ENCODE results near the gene IQSEC2.

IQSEC2 gene

GRCh38 chrX:53286171-53286570 lies 4.8 kb upstream of the IQSEC2 start:
- Histone ChIP-seq H3K4me1 (ENCODE audit: insufficient read depth, insufficient read length) (peaks cover 14% of the 10 kb centered on the region), H3K9ac (ENCODE audit: insufficient read length, low read depth) (no peak overlapping the region), H3K36me3 (ENCODE audit: insufficient read depth, insufficient read length, low read length) (no peaks in the 10 kb centered on the region), H3K27me3 (ENCODE audit: insufficient read depth, insufficient read length) (no peaks in the 10 kb centered on the region), H3K9me3 (ENCODE audit: insufficient read depth, low read length) (no peaks in the 10 kb centered on the region), H3K4me3 (ENCODE audit: insufficient read length, low read depth) (no peak overlapping the region)
- TF ChIP-seq YY1 (IDR thresholded peaks at IDR 0.05; ENCODE audit: insufficient read depth, insufficient read length): no peak
- DNase-seq (ENCODE audit: low read depth, low spot score): no peak

GRCh38 chrX:53285591-53285990 lies 4.2 kb upstream of the IQSEC2 start:
- Histone ChIP-seq H3K36me3 (ENCODE audit: insufficient read depth, insufficient read length, low read length) (no peaks in the 10 kb centered on the region), H3K9ac (ENCODE audit: insufficient read length, low read depth) (no peak overlapping the region), H3K4me1 (ENCODE audit: insufficient read depth, insufficient read length) (peaks cover 14% of the 10 kb centered on the region), H3K4me3 (ENCODE audit: insufficient read length, low read depth) (no peak overlapping the region), H3K27me3 (ENCODE audit: insufficient read depth, insufficient read length) (no peaks in the 10 kb centered on the region), H3K9me3 (ENCODE audit: insufficient read depth, low read length) (no peaks in the 10 kb centered on the region)
- TF ChIP-seq YY1 (IDR thresholded peaks at IDR 0.05; ENCODE audit: insufficient read depth, insufficient read length) (no peak), ZNF274 (IDR thresholded peaks at IDR 0.05; ENCODE audit: low read depth, low read length) (no peak), SUZ12 (IDR thresholded peaks at IDR 0.05; ENCODE audit: extremely low read depth, insufficient read depth, insufficient read length) (no peak)
- DNase-seq (ENCODE audit: low read depth, low spot score): no peak

- TF ChIP-seq YY1 (IDR thresholded peaks at IDR 0.05; ENCODE audit: insufficient read depth, insufficient read length): no peak
- no peak overlapping the region for H3K4me3 ChIP-seq (ENCODE audit: insufficient read length, low read depth)
- no peaks in the 10 kb centered on the region for H3K27me3 ChIP-seq (ENCODE audit: insufficient read depth, insufficient read length)
- peak; percentile 43 for DNase-seq (ENCODE audit: low read depth, low spot score)
- peaks cover 17% of the 10 kb centered on the region for H3K4me1 ChIP-seq (ENCODE audit: insufficient read depth, insufficient read length)
- no peak overlapping the region for H3K9ac ChIP-seq (ENCODE audit: insufficient read length, low read depth)
- H3K36me3 ChIP-seq (ENCODE audit: insufficient read depth, insufficient read length, low read length): no peaks in the 10 kb centered on the region
- H3K9me3 ChIP-seq (ENCODE audit: insufficient read depth, low read length): no peaks in the 10 kb centered on the region
Measured at GRCh38 chrX:53284684-53285447, 3.5 kb upstream of the IQSEC2 start.

GRCh38 chrX:53283567-53283966 lies 2.2 kb upstream of the IQSEC2 start:
- Histone ChIP-seq H3K9ac (ENCODE audit: insufficient read length, low read depth) (no peak overlapping the region), H3K4me1 (ENCODE audit: insufficient read depth, insufficient read length) (peaks cover 14% of the 10 kb centered on the region), H3K9me3 (ENCODE audit: insufficient read depth, low read length) (no peaks in the 10 kb centered on the region), H3K27me3 (ENCODE audit: insufficient read depth, insufficient read length) (no peaks in the 10 kb centered on the region), H3K36me3 (ENCODE audit: insufficient read depth, insufficient read length, low read length) (no peaks in the 10 kb centered on the region), H3K4me3 (ENCODE audit: insufficient read length, low read depth) (no peak overlapping the region)
- DNase-seq (ENCODE audit: low read depth, low spot score): no peak
- TF ChIP-seq SUZ12 (IDR thresholded peaks at IDR 0.05; ENCODE audit: extremely low read depth, insufficient read depth, insufficient read length): no peak
- no peak for TF ChIP-seq ZNF274 (IDR thresholded peaks at IDR 0.05; ENCODE audit: low read depth, low read length)
- TF ChIP-seq YY1 (IDR thresholded peaks at IDR 0.05; ENCODE audit: insufficient read depth, insufficient read length): no peak

- no peak for TF ChIP-seq ZNF274 (IDR thresholded peaks at IDR 0.05; ENCODE audit: low read depth, low read length)
- TF ChIP-seq SUZ12 (IDR thresholded peaks at IDR 0.05; ENCODE audit: extremely low read depth, insufficient read depth, insufficient read length): no peak
- Histone ChIP-seq H3K9ac (ENCODE audit: insufficient read length, low read depth) (no peak overlapping the region), H3K36me3 (ENCODE audit: insufficient read depth, insufficient read length, low read length) (no peaks in the 10 kb centered on the region), H3K4me3 (ENCODE audit: insufficient read length, low read depth) (no peak overlapping the region), H3K27me3 (ENCODE audit: insufficient read depth, insufficient read length) (no peaks in the 10 kb centered on the region), H3K4me1 (ENCODE audit: insufficient read depth, insufficient read length) (peaks cover 14% of the 10 kb centered on the region), H3K9me3 (ENCODE audit: insufficient read depth, low read length) (no peaks in the 10 kb centered on the region)
- DNase-seq (ENCODE audit: low read depth, low spot score): no peak
Measured at GRCh38 chrX:53283099-53283498, 1.7 kb upstream of the IQSEC2 start.

GRCh38 chrX:53281963-53282695 lies 745 bp upstream of the IQSEC2 start:
- Histone ChIP-seq H3K36me3 (ENCODE audit: insufficient read depth, insufficient read length, low read length) (no peaks in the 10 kb centered on the region), H3K4me3 (ENCODE audit: insufficient read length, low read depth) (no peak overlapping the region), H3K4me1 (ENCODE audit: insufficient read depth, insufficient read length) (peaks cover 5% of the 10 kb centered on the region), H3K9me3 (ENCODE audit: insufficient read depth, low read length) (no peaks in the 10 kb centered on the region), H3K27me3 (ENCODE audit: insufficient read depth, insufficient read length) (no peaks in the 10 kb centered on the region), H3K9ac (ENCODE audit: insufficient read length, low read depth) (peak overlapping the region; percentile 3)
- DNase-seq (ENCODE audit: low read depth, low spot score): no peak
- TF ChIP-seq ZNF274 (IDR thresholded peaks at IDR 0.05; ENCODE audit: low read depth, low read length): no peak
- TF ChIP-seq SUZ12 (IDR thresholded peaks at IDR 0.05; ENCODE audit: extremely low read depth, insufficient read depth, insufficient read length): no peak
- no peak for TF ChIP-seq YY1 (IDR thresholded peaks at IDR 0.05; ENCODE audit: insufficient read depth, insufficient read length)

GRCh38 chrX:53280331-53281320 lies 758 bp downstream of the IQSEC2 start:
- Histone ChIP-seq H3K9me3 (ENCODE audit: insufficient read depth, low read length) (no peaks in the 10 kb centered on the region), H3K36me3 (ENCODE audit: insufficient read depth, insufficient read length, low read length) (no peaks in the 10 kb centered on the region), H3K9ac (ENCODE audit: insufficient read length, low read depth) (peak overlapping the region; percentile 67), H3K4me1 (ENCODE audit: insufficient read depth, insufficient read length) (peaks cover 5% of the 10 kb centered on the region), H3K27me3 (ENCODE audit: insufficient read depth, insufficient read length) (no peaks in the 10 kb centered on the region), H3K4me3 (ENCODE audit: insufficient read length, low read depth) (peak overlapping the region; percentile 27)
- no peak for DNase-seq (ENCODE audit: low read depth, low spot score)
- TF ChIP-seq SUZ12 (IDR thresholded peaks at IDR 0.05; ENCODE audit: extremely low read depth, insufficient read depth, insufficient read length) (no peak), ZNF274 (IDR thresholded peaks at IDR 0.05; ENCODE audit: low read depth, low read length) (no peak)
